ENCODE measurements around the gene ITGA1. TPM values are rescaled to one million over a fixed set of nuclear protein-coding genes. Genes with fewer than 3 reads are reported as not detected.

Gene ITGA1
- total RNA-seq, 1 experiment from 2014 or later: 1.6 TPM

- Histone ChIP-seq H3K4me3 (ENCODE audit: low read depth in 2 of 2, low read length in 2 of 2) (no peak overlapping the region), H3K9me3 (ENCODE audit: control insufficient read depth, insufficient read depth, low read depth, low read length) (no peaks in the 10 kb centered on the region), H3K27ac (ENCODE audit: low read length) (no peak overlapping the region), H3K36me3 (ENCODE audit: control insufficient read depth, insufficient read depth, low read length) (no peaks in the 10 kb centered on the region), H3K4me1 (ENCODE audit: control insufficient read depth, insufficient read depth, low read length) (no peaks in the 10 kb centered on the region), H3K27me3 (ENCODE audit: control insufficient read depth, insufficient read depth, low read length) (peaks cover 14% of the 10 kb centered on the region)
- DNase-seq (ENCODE audit: low read depth, low spot score) (no peak), ATAC-seq (no peak)
- intact Hi-C loops (cut with micrococcal nuclease; ENCODE audit: unreplicated experiment): no loop called here
- BruUV-seq (replicated peaks): no TSS peak
- in situ Hi-C loops (cut with HindIII; ENCODE audit: low pct_unique_long_range_greater_than_20kb, low sequenced_read_pairs): no loop called here
- CTCF ChIA-PET: no interaction called here
- TF ChIP-seq SIN3A (IDR thresholded peaks at IDR 0.05; ENCODE audit: borderline replicate concordance, insufficient read depth, low read depth, low read length): no peak
- no peak for TF ChIP-seq REST (IDR thresholded peaks at IDR 0.05; ENCODE audit: insufficient read depth in 1 of 2, low read depth in 2 of 2, low read length in 1 of 2)
- POLR2A ChIA-PET: no interaction called here
Observed at GRCh38 chr5:52878656-52879055, 90.9 kb downstream of the ITGA1 start.

DNA sequence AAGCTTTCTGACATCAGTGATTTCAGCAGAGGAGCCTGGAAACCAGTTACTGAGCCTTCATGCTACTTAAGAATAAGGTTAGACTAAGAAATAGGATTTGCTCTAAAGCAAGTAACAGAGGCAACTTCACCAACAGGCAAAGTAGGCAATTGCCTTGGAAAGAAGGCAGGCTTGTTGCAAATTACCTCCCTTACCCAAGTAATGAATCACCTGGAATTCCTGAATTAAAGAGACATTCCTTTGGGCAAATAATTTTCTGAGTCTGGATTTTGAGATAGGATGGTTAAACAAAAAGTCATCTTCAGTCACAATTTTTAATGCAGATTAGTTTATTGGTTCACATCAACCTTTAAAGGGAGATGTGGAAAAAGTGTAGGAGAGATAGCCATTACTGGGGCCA is 92.8 kb downstream of the ITGA1 start:
- Histone ChIP-seq H3K4me1 (ENCODE audit: control insufficient read depth, insufficient read depth, low read length) (no peaks in the 10 kb centered on the region), H3K4me3 (ENCODE audit: low read depth in 2 of 2, low read length in 2 of 2) (no peak overlapping the region), H3K27me3 (ENCODE audit: control insufficient read depth, insufficient read depth, low read length) (peaks cover 14% of the 10 kb centered on the region), H3K27ac (ENCODE audit: low read length) (no peak overlapping the region), H3K9me3 (ENCODE audit: control insufficient read depth, insufficient read depth, low read depth, low read length) (no peaks in the 10 kb centered on the region), H3K36me3 (ENCODE audit: control insufficient read depth, insufficient read depth, low read length) (no peaks in the 10 kb centered on the region)
- ChIA-PET POLR2A (no interaction called here), CTCF (no interaction called here)
- ATAC-seq (no peak), DNase-seq (ENCODE audit: low read depth, low spot score) (no peak)
- in situ Hi-C loops (cut with HindIII; ENCODE audit: low pct_unique_long_range_greater_than_20kb, low sequenced_read_pairs) (no loop called here), intact Hi-C loops (cut with micrococcal nuclease; ENCODE audit: unreplicated experiment) (no loop called here)
- TF ChIP-seq SIN3A (IDR thresholded peaks at IDR 0.05; ENCODE audit: borderline replicate concordance, insufficient read depth, low read depth, low read length) (no peak), TCF7L2 (IDR thresholded peaks at IDR 0.05; ENCODE audit: low read depth, low read length) (no peak), POLR2AphosphoS5 (IDR thresholded peaks at IDR 0.05; ENCODE audit: low read depth, low read length) (no peak), REST (IDR thresholded peaks at IDR 0.05; ENCODE audit: insufficient read depth in 1 of 2, low read depth in 2 of 2, low read length in 1 of 2) (no peak)
- TF ChIP-seq, protein P1, sequence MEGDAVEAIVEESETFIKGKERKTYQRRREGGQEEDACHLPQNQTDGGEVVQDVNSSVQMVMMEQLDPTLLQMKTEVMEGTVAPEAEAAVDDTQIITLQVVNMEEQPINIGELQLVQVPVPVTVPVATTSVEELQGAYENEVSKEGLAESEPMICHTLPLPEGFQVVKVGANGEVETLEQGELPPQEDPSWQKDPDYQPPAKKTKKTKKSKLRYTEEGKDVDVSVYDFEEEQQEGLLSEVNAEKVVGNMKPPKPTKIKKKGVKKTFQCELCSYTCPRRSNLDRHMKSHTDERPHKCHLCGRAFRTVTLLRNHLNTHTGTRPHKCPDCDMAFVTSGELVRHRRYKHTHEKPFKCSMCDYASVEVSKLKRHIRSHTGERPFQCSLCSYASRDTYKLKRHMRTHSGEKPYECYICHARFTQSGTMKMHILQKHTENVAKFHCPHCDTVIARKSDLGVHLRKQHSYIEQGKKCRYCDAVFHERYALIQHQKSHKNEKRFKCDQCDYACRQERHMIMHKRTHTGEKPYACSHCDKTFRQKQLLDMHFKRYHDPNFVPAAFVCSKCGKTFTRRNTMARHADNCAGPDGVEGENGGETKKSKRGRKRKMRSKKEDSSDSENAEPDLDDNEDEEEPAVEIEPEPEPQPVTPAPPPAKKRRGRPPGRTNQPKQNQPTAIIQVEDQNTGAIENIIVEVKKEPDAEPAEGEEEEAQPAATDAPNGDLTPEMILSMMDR (IDR thresholded peaks at IDR 0.05): no peak
- no TSS peak for BruUV-seq (replicated peaks)

Measured in Panc1 (cell line).